HEK293T (cell line): ENCODE data around the gene PAPSS1.

Experiments
- CTBP1 ChIP-seq: fragments of 450-650 bp; IDR thresholded peaks from 2 replicates; pipeline ENCODE4 v1.6.1; 2016; ENCODE audit warnings: borderline replicate concordance
- HDGF ChIP-seq: fragments of 450-650 bp; IDR thresholded peaks from 2 replicates; pipeline ENCODE4 v1.6.1; 2017; ENCODE audit warnings: antibody characterized with exemption, borderline replicate concordance
- L3MBTL2 ChIP-seq: fragments of 450-650 bp; conservative IDR thresholded peaks from 2 replicates; pipeline ENCODE4 v1.6.1; 2016; ENCODE audit warnings: mild to moderate bottlenecking
- LEF1 ChIP-seq: fragments of 450-650 bp; IDR thresholded peaks from 2 replicates; pipeline ENCODE4 v1.6.1; 2017; ENCODE audit warnings: mild to moderate bottlenecking, borderline replicate concordance
- SP1 ChIP-seq: fragments of 450-650 bp; IDR thresholded peaks from 2 replicates; pipeline ENCODE4 v1.6.1; 2017
- ZNF384 ChIP-seq: fragments of 450-650 bp; IDR thresholded peaks from 2 replicates; pipeline ENCODE4 v1.6.1; 2016

DNA sequence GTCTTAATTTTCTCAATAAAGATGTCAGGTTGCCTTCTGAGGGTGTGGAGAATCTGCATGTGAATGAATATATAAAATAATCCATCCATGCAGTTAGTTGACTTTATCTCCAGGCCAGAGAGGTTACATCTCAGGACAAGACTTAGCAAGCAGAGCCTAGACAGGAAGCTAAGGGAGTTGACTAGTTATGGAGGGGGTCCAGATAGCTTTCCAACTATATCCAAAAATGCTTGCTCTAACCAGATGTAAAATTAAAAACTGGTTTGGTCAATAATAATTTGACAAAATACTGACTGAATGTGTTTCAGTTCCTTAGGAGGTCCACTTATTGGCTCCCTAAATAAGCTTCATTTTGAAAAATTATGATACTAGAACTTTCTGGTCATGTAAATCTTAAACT lies 101.4 kb downstream of the PAPSS1 start:
- TF ChIP-seq L3MBTL2 (no peak), ZNF384 (no peak), HDGF (no peak), SP1 (no peak), LEF1 (no peak), CTBP1 (no peak)
